ENCODE measurements around the gene AURKAIP1.

AURKAIP1 gene

DNA sequence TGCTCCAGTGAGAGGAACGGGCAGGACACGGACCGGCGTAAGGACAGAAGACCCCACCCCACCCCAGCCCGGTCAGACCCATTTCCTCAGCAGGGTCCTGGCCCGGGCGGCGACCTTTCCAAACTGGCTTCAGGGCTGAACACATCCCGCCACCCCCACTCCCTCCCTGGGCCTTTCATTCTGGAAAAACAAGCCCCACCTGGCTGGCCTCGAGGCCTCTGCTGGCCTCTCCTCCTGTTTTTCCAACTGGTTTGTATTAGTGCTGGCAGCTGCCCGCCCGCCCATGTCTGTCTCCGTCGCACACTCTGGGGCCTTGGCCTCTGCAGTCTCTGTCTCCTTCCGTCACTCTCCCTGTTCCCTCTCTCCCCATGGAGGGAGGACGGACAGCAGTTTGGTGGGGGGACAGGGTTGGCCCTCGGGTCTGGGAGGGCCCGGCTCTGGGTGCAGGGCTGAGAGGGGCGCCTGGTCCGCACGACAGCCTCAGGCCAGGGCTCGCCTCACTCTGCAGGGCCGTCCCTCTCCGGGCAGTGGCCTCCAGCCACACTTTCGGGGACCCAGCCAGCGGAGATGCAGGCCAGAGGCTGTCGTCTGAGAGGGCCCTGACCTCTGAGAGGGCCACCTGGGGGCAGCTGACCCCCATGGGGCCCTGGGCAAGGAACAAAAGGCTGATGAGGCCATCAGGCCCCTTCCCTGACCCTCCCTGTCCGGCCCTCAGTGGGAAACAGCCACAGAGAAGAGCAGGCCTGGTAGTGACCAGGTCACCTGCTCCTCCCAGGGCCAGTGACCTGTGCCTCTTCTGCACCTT is 15.1 kb downstream of the AURKAIP1 start:
- DNase-seq = no peak

DNA sequence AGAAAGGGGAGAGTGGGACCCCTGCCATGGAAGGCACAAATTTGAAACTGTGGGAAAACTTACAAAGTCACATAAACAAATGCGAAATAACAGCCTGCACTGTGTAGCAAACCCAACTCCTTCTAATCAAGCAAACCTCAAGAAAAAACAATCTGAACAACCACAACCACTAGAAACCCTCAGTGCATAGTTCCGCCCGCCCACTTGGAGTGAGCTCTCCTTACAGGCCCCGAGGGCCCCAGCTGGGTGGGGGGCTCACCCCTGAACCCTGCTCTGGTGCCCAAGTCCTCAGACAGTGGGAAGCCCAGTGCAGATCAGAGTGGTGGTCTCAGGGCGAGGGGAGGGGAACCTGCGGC is 15.7 kb downstream of the AURKAIP1 start:
- DNase-seq = no peak

DNA sequence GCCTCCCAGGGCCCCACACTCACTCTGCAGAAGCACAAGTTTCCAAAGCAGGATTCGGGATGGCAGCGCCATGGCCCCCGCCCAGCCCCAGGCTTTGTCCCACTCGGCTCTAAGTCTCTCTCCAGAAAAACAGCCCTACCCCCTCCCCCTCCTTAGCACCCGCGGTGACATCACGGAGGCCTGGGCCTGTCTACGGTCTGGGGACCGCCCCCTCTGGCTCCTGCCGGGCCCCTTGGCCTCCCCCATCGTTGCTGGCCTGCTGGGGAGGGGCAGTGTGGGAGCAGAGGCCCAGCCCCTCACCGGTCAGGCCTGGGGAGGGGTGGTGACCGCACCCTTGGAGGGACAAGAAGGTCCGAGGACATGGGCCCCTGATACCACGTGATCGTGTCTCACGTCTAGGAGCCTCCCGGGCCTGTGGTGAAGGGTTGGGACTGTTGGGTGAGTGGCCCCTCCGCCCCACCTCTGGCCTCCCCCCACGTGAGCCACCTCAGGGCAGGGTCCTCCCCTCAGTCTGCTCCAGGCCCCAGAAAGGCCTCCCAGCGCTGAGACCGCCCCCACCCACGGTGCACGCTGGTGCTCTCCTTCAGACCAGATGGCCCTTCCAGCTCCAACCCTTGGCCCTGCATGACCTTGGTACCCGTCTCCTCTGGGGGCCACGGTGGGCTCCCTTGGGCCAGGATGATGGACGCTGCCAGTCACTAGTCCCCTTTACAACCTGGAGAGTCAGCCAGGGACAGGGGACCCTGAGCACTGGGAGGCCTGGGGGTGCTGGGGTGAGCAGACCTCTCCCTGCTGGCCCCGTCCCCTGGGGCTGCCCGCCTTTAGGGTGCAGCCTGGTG is 16.4 kb downstream of the AURKAIP1 start, which contains the start of gene MXRA8:
MXRA8 (minus strand) TSS at position 123 of the 839 bp plus-strand sequence; CDS start at position 72, 51 bp downstream.
- no peak for DNase-seq

DNA sequence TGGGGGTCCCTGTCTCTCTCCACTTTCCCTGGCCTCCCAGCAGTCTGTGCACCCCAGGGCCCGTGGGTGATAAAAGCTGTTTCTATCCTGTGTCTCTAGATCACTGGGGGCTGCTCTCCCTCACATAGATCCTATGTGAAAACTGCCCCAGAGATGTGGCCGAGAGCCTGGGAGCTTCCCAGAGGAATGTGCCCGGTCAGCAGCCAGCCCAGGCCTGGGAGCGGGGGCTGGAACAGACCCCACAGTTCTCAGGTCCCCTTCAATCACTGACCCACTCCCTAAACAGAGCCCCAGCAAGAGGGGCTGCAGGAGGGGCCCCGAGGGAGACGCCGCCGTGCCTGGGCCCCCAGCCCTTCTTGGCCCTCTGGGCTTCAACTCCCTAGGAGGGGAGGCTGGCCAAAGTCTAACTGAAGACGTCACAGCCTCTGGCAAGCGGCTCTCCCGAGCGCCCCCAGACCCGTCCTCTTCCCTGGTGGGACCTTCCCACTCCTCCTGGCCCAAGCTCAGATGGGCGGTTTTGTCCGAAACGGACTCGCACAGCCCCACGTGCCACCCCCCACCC is 17.1 kb downstream of the AURKAIP1 start:
- DNase-seq = no peak

DNA sequence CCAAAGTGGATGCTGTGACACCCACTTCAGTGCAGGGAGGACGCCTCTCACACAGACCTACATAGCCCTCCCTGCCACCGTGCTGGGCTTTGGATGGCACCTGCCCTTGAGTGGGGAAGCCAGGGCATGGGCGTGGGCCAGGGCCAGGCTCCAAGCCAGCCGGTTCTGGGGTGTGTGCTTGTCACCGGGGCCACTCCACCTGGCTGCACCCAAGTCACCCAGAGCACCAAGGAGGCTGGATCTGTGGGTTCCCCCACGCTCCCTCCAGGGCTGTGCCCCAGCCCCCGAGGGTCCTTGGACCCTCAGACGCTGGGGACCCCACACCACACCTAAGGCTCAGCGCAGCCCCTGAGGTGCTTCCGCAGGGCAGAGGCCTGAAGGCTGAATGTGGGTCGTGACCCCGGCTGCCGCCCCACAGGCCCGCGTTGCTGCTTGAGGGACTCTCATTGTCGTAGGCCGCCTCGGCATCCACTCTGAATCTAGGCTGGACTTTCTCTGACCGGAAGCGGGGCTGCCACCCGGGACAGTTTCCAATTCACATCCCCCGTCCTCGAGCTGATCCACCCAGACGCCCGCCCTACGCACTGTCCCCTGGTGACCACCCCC is 18.1 kb downstream of the AURKAIP1 start:
- DNase-seq = no peak

DNA sequence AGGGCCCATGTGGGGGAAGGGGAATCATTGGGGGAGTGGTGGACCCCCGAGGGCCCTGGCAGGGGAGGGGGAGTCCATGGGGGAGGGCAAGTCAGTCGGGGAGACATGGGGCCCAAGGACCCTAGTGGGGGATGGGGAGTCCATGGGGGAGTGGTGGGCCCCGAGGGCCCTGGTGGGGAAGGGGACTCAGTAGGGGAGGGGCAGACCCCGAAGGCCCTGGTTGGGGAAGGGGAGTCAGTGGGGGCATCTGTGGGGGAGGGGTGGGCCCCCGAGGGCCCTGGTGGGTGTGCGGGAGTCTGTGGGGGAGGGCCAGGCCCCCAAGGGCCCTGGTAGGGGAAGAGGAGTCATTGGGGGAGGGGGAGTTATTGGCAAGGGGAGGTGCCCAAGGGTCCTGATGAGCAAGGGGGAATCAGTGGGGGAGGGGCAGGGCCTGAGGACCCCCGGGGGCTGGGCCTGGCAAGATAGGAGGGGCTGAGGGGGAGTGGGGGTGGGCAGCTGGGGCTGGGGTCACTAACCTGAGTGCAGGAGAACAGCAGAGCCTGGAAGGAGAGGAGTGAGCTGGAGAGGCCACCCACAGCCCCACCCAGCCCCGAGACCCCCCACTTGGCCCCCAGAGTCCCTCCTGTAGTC is 18.7 kb downstream of the AURKAIP1 start:
- no peak for DNase-seq

DNA sequence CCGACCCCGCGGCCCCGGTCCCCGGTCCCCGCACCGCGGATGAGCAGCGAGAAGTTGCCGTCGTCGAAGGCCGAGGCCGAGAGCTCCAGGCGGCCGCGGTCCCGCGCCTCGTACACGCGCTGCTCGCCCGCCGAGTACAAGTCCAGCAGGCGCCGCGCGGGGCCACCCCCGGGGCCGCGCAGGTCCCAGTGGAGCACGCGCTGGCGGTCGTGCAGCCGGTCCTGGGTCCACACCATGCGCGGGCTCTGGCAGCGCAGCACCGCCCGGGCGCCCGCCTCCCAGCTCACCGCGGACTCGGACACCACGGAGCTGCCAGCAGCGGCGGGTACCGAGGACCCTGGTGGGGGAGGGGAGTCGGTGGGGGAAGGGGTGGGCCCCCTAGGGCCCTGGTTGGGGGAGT is 19.6 kb downstream of the AURKAIP1 start:
- DNase-seq = no peak

DNA sequence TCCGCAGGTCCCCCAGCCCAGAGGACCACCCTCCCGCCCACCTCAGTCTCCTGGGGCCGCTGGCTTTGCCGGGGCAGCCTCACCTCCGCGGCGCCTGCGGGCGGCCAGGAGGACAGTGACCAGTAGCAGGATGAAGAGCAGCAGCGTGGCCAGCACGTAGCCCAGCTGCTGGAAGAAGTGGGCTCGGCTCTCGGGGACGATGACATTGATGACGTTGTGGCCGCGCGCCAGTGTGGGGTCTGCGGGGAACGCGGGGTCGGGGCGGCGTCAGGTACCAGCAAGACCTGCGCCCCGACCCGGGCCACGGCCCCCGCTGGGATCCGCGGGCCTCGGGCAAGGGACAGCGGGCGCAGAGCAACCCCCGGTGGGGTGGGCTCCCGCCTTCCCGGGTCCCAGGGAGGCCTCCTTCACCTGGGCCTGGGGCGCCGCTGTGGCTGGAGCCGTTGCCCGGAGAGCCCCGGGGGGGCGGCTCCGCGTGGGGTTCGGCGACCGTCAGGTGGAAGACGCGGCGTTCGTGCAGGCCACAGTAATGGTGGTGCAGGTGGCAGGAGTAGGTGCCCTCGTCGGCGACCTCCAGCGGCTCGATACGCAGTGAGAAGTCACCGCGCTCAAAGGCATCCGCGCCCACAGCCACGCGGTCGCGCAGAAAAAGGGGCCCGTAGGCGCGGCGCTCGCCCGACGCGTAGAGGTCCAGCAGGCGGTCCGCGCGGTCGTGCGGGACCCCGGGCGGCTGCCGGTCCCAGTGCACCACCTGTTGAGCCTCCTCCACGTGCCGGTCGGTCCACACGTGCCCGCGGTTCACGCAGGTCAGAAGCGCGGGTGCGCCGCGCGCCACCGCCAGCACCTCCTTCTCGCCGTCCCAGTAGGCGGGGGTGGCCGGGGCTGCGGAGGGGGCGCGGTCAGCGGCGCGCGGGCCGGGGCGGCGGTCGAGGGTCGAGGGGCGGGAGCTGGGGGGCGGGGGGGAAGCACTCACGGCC is 20.4 kb downstream of the AURKAIP1 start:
- DNase-seq = no peak

DNA sequence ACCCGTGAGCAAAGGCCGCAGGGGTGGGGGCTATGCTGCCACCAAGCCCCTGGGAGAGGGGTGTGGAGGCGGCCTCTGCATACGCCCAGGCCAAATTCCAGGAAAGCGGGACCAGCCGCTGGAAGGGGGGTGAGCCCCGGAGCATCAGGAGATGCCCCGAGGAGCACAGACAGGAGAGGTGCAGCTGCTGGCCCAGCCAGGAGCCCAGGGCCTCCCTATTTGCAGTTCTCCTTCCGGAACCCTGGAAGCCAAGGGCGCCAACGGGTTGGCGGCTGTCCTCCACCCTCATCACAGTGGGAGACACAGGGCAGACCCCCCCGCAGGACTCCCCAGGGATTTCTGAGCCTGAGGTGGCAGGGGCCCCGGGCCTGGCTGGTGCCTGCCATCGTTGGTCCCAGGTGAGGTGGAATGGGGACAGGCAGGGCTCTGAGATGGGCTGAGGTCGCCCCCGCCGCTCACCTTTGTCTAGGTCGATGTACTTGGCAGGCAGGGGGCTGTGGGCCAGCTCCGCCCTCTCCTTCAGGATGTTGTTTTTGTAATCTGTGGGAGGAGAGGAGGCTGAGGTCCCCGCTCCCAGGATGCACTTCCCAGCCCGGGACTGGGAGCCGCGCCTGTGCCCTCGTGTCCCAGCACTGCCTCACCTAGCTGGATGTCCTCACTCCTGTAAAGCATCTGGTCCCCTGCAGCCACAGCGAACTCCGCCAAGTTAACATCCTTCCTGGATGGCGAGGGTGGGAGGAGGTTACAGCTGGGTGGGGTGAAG is 21.4 kb downstream of the AURKAIP1 start:
- DNase-seq = no peak

DNA sequence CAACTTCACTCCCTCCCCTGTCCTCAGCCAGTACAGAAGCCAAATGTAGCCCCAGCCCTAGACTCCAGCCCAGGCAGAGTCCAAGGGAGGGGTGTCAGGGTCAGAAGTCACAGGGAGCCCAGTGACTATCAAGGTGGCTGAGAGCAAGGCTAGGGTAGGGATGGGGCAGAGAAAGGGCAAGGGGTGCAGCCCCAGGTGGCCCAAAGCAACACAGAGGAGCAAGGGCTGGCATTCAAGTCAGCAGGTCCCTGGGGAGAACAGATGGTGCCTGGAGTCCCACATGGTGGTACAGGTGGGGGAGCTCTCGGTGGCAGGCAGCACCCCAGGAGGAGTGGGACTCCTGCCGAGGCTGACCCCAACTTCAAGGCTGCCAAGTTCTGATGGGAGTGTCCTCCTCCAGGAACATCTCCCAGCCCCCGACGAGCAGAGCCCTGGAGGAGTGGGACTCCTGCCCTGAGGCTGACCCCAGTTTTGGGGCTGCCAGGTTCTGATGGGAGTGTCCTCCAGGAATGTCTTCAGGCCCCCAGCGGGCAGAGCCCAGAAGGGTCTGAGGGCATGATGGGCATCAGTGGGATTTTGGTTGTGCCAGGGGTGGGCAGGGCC is 22.1 kb downstream of the AURKAIP1 start:
- DNase-seq = no peak

DNA sequence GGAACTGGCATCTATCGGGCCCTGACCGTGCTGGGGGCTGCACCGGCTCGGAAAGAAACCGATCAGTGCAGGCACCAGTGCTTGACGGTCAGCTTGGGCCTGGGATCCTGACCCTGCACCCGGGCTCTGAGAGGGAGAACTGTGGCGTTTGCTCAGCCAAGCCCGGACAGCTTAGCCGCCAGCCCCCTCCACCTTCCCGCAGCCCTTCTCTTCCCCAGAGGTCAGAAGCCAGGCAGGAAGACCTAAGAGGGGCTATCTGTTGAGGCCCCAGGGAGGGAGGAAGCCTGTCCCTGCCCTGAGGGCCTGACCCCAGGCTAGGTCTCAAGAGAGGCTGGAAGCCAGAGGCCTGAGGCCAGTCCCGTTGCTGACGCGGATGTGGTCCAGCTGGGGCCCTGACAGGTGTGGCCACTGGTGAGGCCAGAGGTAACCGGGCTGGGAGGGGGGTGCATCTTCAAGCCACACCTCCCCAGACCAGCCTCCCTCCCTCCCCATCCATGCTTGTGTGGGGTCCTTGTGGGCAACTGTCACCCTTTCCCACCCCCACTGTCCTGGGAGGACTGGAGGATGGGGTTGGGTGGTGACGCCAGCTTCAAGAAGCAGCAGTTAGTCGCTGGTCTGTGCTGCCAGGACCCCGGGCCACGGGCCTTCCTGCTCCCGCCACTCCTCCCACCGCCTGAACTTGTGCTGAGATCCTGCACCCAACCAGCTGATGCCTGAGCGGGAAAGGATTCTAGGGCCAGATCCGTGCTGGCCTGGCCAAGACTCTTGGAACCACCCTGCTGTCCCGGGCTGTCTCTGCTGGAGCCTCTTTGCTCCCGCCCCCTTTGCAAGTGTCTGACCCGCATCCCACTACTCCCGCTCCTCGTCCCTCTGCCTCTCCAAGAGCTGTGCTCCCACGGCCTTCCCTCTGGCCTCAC is 23.2 kb downstream of the AURKAIP1 start:
- no peak for DNase-seq

DNA sequence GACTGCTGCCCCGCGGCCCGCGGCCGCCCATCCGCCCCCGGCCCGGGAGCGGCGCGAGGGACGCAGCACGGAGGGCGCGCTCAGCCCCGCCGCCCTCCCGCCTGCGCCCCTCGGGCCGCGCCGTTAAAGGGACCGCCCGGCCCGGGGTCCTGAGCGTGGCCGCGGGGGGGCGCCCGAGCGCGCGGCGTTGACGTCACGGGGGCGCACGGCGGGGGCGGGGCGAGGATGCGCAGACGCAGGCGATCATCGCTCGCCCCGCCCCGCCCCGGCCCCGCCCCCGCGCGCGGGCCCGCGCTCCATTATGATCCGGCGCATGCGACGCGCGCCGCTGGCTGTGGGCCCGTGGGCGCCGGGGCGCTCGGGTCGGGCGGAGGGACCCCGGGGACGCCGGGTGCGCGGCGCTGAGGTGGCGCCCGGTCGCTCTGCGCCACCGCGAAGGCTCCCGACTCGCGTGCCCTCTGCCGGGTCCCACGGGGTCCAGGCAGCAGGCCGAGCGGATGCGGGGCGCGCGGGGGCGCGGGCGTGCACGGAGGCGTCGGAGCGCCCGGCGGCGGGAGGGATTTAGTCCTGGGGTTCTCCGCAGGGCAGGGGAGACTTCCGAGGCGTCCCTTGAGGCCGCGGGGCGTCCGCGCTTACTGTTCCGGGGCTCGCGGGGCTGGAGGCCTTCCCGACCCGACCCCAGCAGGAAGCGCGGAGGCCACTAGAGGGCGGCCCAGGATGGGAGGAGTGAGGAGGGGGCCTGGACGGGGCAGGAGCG is 25.6 kb downstream of the AURKAIP1 start, which contains the start of gene DVL1:
DVL1 (minus strand) TSS at position 163 of the 757 bp plus-strand sequence. CDS start 353 bp downstream, outside the sequence.
- DNase-seq = peak; percentile 69

DNA sequence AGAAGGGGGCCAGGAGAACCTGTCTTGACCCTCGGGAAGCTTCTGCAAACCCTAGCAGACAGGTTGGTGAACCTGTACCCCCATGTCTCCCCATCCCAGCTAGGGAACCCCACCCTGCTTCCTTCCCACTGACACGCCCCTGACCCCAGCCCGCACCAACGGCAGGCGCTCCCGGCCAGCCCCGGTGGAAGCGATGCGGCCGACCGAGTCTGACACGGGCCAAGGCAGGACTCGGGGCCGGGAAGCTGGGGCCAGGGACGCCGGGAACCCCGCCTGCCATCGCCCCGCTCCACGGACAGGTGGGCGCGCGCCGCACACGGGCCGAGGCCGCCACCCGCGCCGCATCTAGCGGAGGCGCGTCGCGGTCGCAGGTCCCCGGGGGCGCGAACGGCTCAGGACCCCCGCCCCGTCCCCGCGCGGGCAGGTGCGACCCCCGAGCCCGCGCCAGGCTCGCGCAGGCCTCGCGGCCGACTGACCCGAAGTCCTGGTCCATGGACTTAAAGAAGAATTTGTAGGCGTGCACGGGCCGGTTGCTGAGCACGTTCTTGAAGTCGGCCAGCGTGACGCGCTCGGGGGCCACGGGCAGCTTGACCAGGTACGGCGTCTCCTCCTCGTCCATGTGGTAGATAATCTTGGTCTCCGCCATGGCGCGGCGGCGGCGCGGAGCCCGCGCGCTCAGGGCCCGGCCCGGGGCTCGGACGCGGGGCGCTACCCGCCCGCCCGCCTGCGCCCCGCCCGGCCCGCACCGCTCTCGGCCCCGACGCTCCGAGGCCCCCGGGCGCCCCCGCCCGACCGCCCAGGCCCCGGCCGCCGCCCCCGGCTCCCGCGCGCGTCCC is 26.4 kb downstream of the AURKAIP1 start:
- no peak for DNase-seq

DNA sequence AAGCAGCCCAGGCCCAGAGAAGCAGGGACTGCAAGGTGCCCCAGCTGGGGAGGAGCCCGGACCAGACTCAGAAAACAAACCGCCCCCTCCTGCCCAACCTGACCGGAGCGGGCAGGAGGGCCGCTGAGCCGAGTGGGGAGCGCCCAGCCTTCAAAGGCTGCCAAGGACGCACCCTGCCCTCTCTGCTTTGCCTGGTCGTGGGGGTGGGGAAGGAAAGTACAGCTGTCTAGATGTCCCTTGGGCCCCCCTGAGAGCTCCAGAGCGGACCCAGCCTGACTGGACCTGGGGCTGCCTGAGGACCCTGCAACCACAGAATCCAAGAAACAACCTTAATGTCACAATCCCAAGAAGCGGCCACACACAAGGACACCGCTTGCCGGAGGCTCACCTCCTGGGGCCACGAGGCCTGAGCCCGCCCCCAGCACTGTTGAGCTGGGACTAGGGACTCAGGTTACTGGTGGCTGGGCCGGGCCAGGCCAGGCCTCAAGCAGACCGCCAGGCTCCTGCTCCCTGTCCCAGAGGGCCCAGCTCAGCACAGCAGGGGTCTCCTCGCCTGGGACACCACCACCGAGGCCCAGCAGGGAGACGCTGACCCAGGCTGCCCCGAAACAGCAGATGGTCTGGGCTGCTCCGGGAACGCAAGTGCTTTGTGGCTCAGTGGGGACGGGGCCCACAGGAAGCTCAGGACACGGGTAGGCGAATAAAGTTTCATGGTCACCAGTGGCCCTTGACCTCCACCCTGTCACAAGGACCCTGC is 27.2 kb downstream of the AURKAIP1 start:
- DNase-seq = no peak

DNA sequence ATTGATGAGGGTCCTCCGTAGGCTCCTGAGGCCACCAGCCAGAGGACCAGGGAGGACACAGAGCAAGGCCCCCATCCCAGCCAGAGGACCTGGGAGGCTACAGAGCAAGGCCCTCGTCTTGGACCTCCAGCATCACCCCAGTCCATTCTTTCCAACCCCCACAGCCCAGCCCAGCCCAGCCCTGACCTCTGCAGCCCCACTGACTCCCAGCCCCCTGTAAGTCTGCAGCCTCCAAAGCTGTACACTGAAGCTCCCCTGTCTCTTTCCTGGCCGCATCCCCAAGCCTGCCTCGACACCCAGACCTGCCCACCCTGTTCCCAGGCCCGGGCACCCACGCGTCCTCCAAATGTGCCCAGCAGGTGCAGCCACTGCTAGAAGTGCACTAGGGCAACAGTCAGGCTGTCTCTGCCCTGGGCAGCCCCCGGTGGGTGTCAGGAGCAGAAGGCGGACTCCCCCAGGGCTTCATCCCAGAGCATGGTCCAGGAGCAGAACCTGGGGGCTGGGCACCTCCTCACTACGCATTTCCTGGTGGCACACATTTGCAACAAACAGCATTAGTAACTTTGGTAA is 27.9 kb downstream of the AURKAIP1 start:
- DNase-seq = no peak

DNA sequence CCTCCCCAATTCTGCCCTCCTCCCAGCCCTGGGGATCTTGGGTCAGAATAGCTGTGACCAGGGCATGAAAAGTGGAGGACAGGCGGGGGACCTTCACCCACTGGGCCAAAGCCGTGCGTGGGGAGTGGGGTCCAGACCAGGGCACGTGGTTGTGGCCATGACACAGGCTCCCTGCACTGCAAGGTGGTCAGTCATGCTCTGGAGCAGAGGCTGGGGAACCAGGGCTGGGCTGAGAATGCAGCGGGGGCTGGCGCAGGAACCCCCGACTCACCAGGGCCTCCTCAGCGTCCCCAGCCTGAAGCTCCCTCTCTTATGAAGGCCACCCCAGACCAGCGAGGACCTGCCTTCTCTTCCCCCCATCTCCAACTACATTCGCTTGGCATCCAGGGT is 28.5 kb downstream of the AURKAIP1 start:
- no peak for DNase-seq

All from effector CD4-positive, alpha-beta T cell (primary cell).